IPS-15b (cell line): ENCODE results near the gene MACROD1.
"Not testable (repeated sequence)": the region's sequence is repeated elsewhere in the genome, so short reads cannot be mapped to it uniquely, and the experiment has no call there.

Source experiments
- H3K27me3 ChIP-seq: one replicate; pipeline ENCODE4 v1.6.1; 2013; ENCODE audit warnings: low read length; ENCODE audit not compliant: control insufficient read depth, insufficient read depth
- H3K36me3 ChIP-seq: one replicate; pipeline ENCODE4 v1.6.1; 2013; ENCODE audit warnings: low read length; ENCODE audit not compliant: control insufficient read depth, insufficient read depth
- H3K4me1 ChIP-seq: one replicate; pipeline ENCODE4 v1.6.1; 2013; ENCODE audit warnings: mild to moderate bottlenecking, low read length; ENCODE audit not compliant: control insufficient read depth, insufficient read depth
- H3K4me3 ChIP-seq: one replicate; pipeline ENCODE4 v1.5.1; 2013; ENCODE audit warnings: low read depth, low read length
- H3K9ac ChIP-seq: one replicate; pipeline ENCODE4 v1.6.1; 2013; ENCODE audit warnings: low read depth, mild to moderate bottlenecking, low read length
- H3K9me3 ChIP-seq: one replicate; pipeline ENCODE4 v1.6.1; 2013; ENCODE audit warnings: mild to moderate bottlenecking, low read length; ENCODE audit not compliant: control insufficient read depth, insufficient read depth

Gene MACROD1

GRCh38 chr11:64056213-64056785 lies 109.6 kb downstream of the MACROD1 start:
- no peak overlapping the region for H3K4me3 ChIP-seq
- H3K4me1 ChIP-seq: peaks cover 10% of the 10 kb centered on the region
- no peak overlapping the region for H3K9ac ChIP-seq
- H3K27me3 ChIP-seq: peaks cover 12% of the 10 kb centered on the region
- no peaks in the 10 kb centered on the region for H3K36me3 ChIP-seq
- H3K9me3 ChIP-seq: no peaks in the 10 kb centered on the region

GRCh38 chr11:64055077-64055476 lies 110.8 kb downstream of the MACROD1 start:
- no peak overlapping the region for H3K4me3 ChIP-seq
- peaks cover 4% of the 10 kb centered on the region for H3K27me3 ChIP-seq

GRCh38 chr11:64053699-64054098 lies 112.2 kb downstream of the MACROD1 start:
- Histone ChIP-seq H3K9ac (peak overlapping the region; percentile 37), H3K9me3 (no peaks in the 10 kb centered on the region), H3K27me3 (peaks cover 3% of the 10 kb centered on the region), H3K36me3 (no peaks in the 10 kb centered on the region), H3K4me1 (peaks cover 10% of the 10 kb centered on the region), H3K4me3 (no peak overlapping the region)

More at GRCh38 chr11:64055077-64055476, 110.8 kb downstream of the MACROD1 start:
- peaks cover 10% of the 10 kb centered on the region for H3K4me1 ChIP-seq
- H3K9me3 ChIP-seq: no peaks in the 10 kb centered on the region
- H3K9ac ChIP-seq: no peak overlapping the region
- H3K36me3 ChIP-seq: no peaks in the 10 kb centered on the region

- H3K4me3 ChIP-seq: no peak overlapping the region
- H3K27me3 ChIP-seq: peaks cover 2% of the 10 kb centered on the region
- peak overlapping the region; percentile 37 for H3K9ac ChIP-seq
- no peaks in the 10 kb centered on the region for H3K36me3 ChIP-seq
- H3K4me1 ChIP-seq: peaks cover 10% of the 10 kb centered on the region
- H3K9me3 ChIP-seq: no peaks in the 10 kb centered on the region
These were observed 112.8 kb downstream of the MACROD1 start for GRCh38 chr11:64052938-64053622.

DNA sequence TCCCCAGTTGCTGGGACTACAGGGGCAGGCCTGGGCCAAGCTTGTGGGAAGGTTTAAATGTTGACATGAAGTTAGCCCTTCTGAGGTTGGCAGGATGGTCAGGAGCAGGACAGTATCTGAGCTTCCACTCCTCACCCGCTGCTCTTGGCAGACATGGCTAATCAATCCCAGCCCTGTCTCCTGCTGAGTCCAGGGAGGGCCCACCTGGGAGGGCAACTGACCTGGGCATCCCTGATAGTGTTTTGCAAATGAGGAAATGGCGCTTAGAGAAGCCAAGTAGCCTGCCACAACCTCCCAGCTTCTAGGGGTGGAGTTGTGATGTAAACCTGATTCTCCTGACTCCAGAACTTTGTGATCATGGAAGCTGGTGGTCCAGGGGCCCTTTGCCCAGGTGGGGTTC lies 113.5 kb downstream of the MACROD1 start:
- Histone ChIP-seq H3K9me3 (no peaks in the 10 kb centered on the region), H3K9ac (no peak overlapping the region), H3K36me3 (no peaks in the 10 kb centered on the region), H3K4me3 (no peak overlapping the region), H3K4me1 (peaks cover 10% of the 10 kb centered on the region), H3K27me3 (no peaks in the 10 kb centered on the region)

- H3K27me3 ChIP-seq: no peaks in the 10 kb centered on the region
- H3K4me3 ChIP-seq: no peak overlapping the region
- H3K36me3 ChIP-seq: no peaks in the 10 kb centered on the region
- peaks cover 10% of the 10 kb centered on the region for H3K4me1 ChIP-seq
- H3K9me3 ChIP-seq: no peaks in the 10 kb centered on the region
- no peak overlapping the region for H3K9ac ChIP-seq
These were observed 114.6 kb downstream of the MACROD1 start for GRCh38 chr11:64051297-64051696.

DNA sequence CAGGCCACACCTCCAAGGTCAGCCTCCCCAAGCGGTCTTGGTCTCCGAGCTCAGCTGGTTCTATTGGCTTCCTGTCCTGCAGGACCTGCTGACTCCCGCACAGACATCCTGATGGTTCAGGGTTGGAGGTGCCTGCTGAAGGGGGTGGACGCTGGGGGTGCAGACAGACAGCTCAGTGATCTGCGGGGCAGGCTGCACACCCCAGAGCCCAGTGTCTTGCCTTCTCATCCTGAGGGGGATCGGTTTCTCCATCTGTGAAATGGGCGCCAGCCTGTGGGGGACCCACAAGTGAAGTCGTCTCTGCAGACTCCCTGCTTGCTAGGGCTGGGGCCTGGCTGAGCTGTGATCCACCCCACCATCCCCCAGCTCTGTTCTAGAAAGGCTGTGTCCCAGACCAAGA lies 116.4 kb downstream of the MACROD1 start:
- Histone ChIP-seq H3K9ac (no peak overlapping the region), H3K4me3 (no peak overlapping the region), H3K27me3 (peaks cover 3% of the 10 kb centered on the region), H3K4me1 (peaks cover 10% of the 10 kb centered on the region), H3K36me3 (no peaks in the 10 kb centered on the region), H3K9me3 (no peaks in the 10 kb centered on the region)

- H3K36me3 ChIP-seq: no peaks in the 10 kb centered on the region
- H3K4me3 ChIP-seq: no peak overlapping the region
- H3K4me1 ChIP-seq: peaks cover 1% of the 10 kb centered on the region
- H3K9ac ChIP-seq: no peak overlapping the region
- no peaks in the 10 kb centered on the region for H3K9me3 ChIP-seq
- H3K27me3 ChIP-seq: peaks cover 5% of the 10 kb centered on the region
These were observed 117.7 kb downstream of the MACROD1 start for GRCh38 chr11:64048042-64048854.

- H3K9ac ChIP-seq, H3K4me3 ChIP-seq, H3K36me3 ChIP-seq, H3K9me3 ChIP-seq, H3K4me1 ChIP-seq, H3K27me3 ChIP-seq: not testable (repeated sequence)
These were observed 118.5 kb downstream of the MACROD1 start for GRCh38 chr11:64047373-64047772.

- Histone ChIP-seq H3K4me3 (no peak overlapping the region), H3K27me3 (peaks cover 5% of the 10 kb centered on the region), H3K9ac (no peak overlapping the region), H3K4me1 (no peaks in the 10 kb centered on the region), H3K36me3 (no peaks in the 10 kb centered on the region), H3K9me3 (no peaks in the 10 kb centered on the region)
These were observed 120.2 kb downstream of the MACROD1 start for GRCh38 chr11:64045700-64046099.

- Histone ChIP-seq H3K4me1 (no peaks in the 10 kb centered on the region), H3K4me3 (no peak overlapping the region), H3K27me3 (peaks cover 7% of the 10 kb centered on the region), H3K9ac (no peak overlapping the region), H3K36me3 (no peaks in the 10 kb centered on the region), H3K9me3 (no peaks in the 10 kb centered on the region)
These were observed 121.1 kb downstream of the MACROD1 start for GRCh38 chr11:64044730-64045393.
